SK-N-SH treated with all-trans-retinoic acid at 6 μM for 48 hours (cell line): ENCODE measurements around the gene SEL1L2.

Source experiments
- ATAC-seq: fragments of 200-7000 bp; cut with Tn5 transposase; 3 replicates; pipeline ENCODE4 v1.9.1; 2020; ENCODE audit warnings: mild to moderate bottlenecking, moderate library complexity
- BACH2 ChIP-seq: fragments of 250-450 bp; sonication (Bioruptor Pico); IDR thresholded peaks from 2 replicates; pipeline ENCODE4 v1.9.0; 2021; ENCODE audit warnings: mild to moderate bottlenecking, borderline replicate concordance
- CSDC2 ChIP-seq: fragments of 250-450 bp; sonication (Bioruptor Pico); IDR thresholded peaks from 2 replicates; pipeline ENCODE4 v1.5.0; 2020; ENCODE audit warnings: mild to moderate bottlenecking, moderate library complexity
- ESRRG ChIP-seq: fragments of 250-450 bp; sonication (Bioruptor Pico); IDR thresholded peaks from 2 replicates; pipeline ENCODE4 v1.6.1; 2021; ENCODE audit warnings: mild to moderate bottlenecking
- GLIS3 ChIP-seq: fragments of 250-450 bp; sonication (Bioruptor Pico); IDR thresholded peaks from 2 replicates; pipeline ENCODE4 v1.5.0; 2020; ENCODE audit warnings: mild to moderate bottlenecking, moderate library complexity
- OSR1 ChIP-seq: fragments of 250-450 bp; sonication (Bioruptor Pico); IDR thresholded peaks from 2 replicates; pipeline ENCODE4 v1.8.0; 2022; ENCODE audit warnings: moderate library complexity, mild to moderate bottlenecking, inconsistent platforms
- PPARA ChIP-seq: fragments of 250-450 bp; sonication (Bioruptor Pico); IDR thresholded peaks from 2 replicates; pipeline ENCODE4 v1.5.0; 2020; ENCODE audit warnings: mild to moderate bottlenecking, borderline replicate concordance
- RARB ChIP-seq: fragments of 250-450 bp; sonication (Bioruptor Pico); IDR thresholded peaks from 2 replicates; pipeline ENCODE4 v1.8.0; 2021; ENCODE audit warnings: mild to moderate bottlenecking, moderate library complexity
- SNAI2 ChIP-seq: fragments of 250-450 bp; sonication (Bioruptor Pico); IDR thresholded peaks from 2 replicates; pipeline ENCODE4 v1.5.0; 2020; ENCODE audit warnings: mild to moderate bottlenecking, moderate library complexity
- TCF4 ChIP-seq: fragments of 250-450 bp; sonication (Bioruptor Pico); IDR thresholded peaks from 2 replicates; pipeline ENCODE4 v1.8.0; 2021; ENCODE audit warnings: mild to moderate bottlenecking, moderate library complexity, borderline replicate concordance
- TOX ChIP-seq: fragments of 250-450 bp; sonication (Bioruptor Pico); IDR thresholded peaks from 2 replicates; pipeline ENCODE4 v1.8.0; 2021; ENCODE audit warnings: mild to moderate bottlenecking, moderate library complexity, borderline replicate concordance
- ZFP3 ChIP-seq: fragments of 250-450 bp; sonication (Bioruptor Pico); IDR thresholded peaks from 2 replicates; pipeline ENCODE4 v1.5.0; 2020; ENCODE audit warnings: mild to moderate bottlenecking, moderate library complexity
- ZFP30 ChIP-seq: fragments of 450-650 bp; formaldehyde crosslinking; IDR thresholded peaks from 2 replicates; pipeline ENCODE4 v1.5.0; 2022; ENCODE audit warnings: mild to moderate bottlenecking, moderate library complexity
- ZNF565 ChIP-seq: fragments of 450-650 bp; formaldehyde crosslinking; conservative IDR thresholded peaks from 2 replicates; pipeline ENCODE4 v1.5.0; 2020; ENCODE audit warnings: low read depth, mild to moderate bottlenecking, moderate library complexity
- ZNF70 ChIP-seq: fragments of 450-650 bp; formaldehyde crosslinking; IDR thresholded peaks from 2 replicates; pipeline ENCODE4 v1.5.0; 2020; ENCODE audit warnings: mild to moderate bottlenecking, moderate library complexity
- ZNF8 ChIP-seq: fragments of 450-650 bp; formaldehyde crosslinking; IDR thresholded peaks from 2 replicates; pipeline ENCODE4 v1.5.0; 2020; ENCODE audit warnings: mild to moderate bottlenecking, moderate library complexity
- TF ChIP-seq, protein P1 (sequence below): fragments of 250-450 bp; sonication (Bioruptor Pico); IDR thresholded peaks from 2 replicates; pipeline ENCODE4 v1.8.0; 2021; ENCODE audit warnings: low read depth, mild to moderate bottlenecking, moderate library complexity, borderline replicate concordance
- TF ChIP-seq, protein P2 (sequence below): fragments of 250-450 bp; sonication (Bioruptor Pico); IDR thresholded peaks from 2 replicates; pipeline ENCODE4 v1.8.0; 2020; ENCODE audit warnings: mild to moderate bottlenecking, moderate library complexity, borderline replicate concordance
- TF ChIP-seq, protein P3 (sequence below): fragments of 250-450 bp; sonication (Bioruptor Pico); IDR thresholded peaks from 2 replicates; pipeline ENCODE4 v1.5.1; 2020; ENCODE audit warnings: low read depth, mild to moderate bottlenecking, moderate library complexity
- TF ChIP-seq, protein P4 (sequence below): fragments of 250-450 bp; sonication (Bioruptor Pico); IDR thresholded peaks from 2 replicates; pipeline ENCODE4 v1.5.1; 2021; ENCODE audit warnings: mild to moderate bottlenecking, moderate library complexity
- TF ChIP-seq, protein P5 (sequence below): fragments of 250-450 bp; sonication (Bioruptor Pico); IDR thresholded peaks from 2 replicates; pipeline ENCODE4 v1.5.0; 2020; ENCODE audit warnings: mild to moderate bottlenecking, moderate library complexity

The SEL1L2 gene

GRCh38 chr20:13984211-13984610, 6.2 kb downstream of the SEL1L2 start:
- no peak; the same call in 2 of the 3 replicates for ATAC-seq
- no peak for TF ChIP-seq ZFP30 (CRISPR knock-in tag)
- no peak for TF ChIP-seq ZNF565 (CRISPR knock-in tag)
- TF ChIP-seq TOX (CRISPR knock-in tag) = no peak
- TF ChIP-seq, protein P1, sequence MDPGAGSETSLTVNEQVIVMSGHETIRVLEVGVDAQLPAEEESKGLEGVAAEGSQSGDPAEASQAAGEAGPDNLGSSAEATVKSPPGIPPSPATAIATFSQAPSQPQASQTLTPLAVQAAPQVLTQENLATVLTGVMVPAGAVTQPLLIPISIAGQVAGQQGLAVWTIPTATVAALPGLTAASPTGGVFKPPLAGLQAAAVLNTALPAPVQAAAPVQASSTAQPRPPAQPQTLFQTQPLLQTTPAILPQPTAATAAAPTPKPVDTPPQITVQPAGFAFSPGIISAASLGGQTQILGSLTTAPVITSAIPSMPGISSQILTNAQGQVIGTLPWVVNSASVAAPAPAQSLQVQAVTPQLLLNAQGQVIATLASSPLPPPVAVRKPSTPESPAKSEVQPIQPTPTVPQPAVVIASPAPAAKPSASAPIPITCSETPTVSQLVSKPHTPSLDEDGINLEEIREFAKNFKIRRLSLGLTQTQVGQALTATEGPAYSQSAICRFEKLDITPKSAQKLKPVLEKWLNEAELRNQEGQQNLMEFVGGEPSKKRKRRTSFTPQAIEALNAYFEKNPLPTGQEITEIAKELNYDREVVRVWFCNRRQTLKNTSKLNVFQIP (CRISPR knock-in tag) = no peak
- TF ChIP-seq ZNF70 = no peak
- TF ChIP-seq, protein P2, sequence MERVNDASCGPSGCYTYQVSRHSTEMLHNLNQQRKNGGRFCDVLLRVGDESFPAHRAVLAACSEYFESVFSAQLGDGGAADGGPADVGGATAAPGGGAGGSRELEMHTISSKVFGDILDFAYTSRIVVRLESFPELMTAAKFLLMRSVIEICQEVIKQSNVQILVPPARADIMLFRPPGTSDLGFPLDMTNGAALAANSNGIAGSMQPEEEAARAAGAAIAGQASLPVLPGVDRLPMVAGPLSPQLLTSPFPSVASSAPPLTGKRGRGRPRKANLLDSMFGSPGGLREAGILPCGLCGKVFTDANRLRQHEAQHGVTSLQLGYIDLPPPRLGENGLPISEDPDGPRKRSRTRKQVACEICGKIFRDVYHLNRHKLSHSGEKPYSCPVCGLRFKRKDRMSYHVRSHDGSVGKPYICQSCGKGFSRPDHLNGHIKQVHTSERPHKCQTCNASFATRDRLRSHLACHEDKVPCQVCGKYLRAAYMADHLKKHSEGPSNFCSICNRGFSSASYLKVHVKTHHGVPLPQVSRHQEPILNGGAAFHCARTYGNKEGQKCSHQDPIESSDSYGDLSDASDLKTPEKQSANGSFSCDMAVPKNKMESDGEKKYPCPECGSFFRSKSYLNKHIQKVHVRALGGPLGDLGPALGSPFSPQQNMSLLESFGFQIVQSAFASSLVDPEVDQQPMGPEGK = no peak
- TF ChIP-seq ESRRG (CRISPR knock-in tag) = no peak
- no peak for TF ChIP-seq RARB
- TF ChIP-seq GLIS3 (CRISPR knock-in tag) = no peak
- TF ChIP-seq SNAI2 (CRISPR knock-in tag) = no peak
- TF ChIP-seq, protein P3, sequence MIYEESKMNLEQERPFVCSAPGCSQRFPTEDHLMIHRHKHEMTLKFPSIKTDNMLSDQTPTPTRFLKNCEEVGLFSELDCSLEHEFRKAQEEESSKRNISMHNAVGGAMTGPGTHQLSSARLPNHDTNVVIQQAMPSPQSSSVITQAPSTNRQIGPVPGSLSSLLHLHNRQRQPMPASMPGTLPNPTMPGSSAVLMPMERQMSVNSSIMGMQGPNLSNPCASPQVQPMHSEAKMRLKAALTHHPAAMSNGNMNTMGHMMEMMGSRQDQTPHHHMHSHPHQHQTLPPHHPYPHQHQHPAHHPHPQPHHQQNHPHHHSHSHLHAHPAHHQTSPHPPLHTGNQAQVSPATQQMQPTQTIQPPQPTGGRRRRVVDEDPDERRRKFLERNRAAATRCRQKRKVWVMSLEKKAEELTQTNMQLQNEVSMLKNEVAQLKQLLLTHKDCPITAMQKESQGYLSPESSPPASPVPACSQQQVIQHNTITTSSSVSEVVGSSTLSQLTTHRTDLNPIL (CRISPR knock-in tag) = no peak
- TF ChIP-seq TCF4 (CRISPR knock-in tag) = no peak
- no peak for TF ChIP-seq OSR1 (CRISPR knock-in tag)
- TF ChIP-seq ZFP3 (CRISPR knock-in tag) = no peak
- TF ChIP-seq CSDC2 (CRISPR knock-in tag) = no peak
- TF ChIP-seq BACH2 = no peak
- TF ChIP-seq, protein P4, sequence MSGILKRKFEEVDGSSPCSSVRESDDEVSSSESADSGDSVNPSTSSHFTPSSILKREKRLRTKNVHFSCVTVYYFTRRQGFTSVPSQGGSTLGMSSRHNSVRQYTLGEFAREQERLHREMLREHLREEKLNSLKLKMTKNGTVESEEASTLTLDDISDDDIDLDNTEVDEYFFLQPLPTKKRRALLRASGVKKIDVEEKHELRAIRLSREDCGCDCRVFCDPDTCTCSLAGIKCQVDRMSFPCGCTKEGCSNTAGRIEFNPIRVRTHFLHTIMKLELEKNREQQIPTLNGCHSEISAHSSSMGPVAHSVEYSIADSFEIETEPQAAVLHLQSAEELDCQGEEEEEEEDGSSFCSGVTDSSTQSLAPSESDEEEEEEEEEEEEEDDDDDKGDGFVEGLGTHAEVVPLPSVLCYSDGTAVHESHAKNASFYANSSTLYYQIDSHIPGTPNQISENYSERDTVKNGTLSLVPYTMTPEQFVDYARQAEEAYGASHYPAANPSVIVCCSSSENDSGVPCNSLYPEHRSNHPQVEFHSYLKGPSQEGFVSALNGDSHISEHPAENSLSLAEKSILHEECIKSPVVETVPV (CRISPR knock-in tag) = no peak

- ATAC-seq = no peak
- TF ChIP-seq OSR1 (CRISPR knock-in tag) (no peak), ZNF8 (no peak)
- TF ChIP-seq, protein P5, sequence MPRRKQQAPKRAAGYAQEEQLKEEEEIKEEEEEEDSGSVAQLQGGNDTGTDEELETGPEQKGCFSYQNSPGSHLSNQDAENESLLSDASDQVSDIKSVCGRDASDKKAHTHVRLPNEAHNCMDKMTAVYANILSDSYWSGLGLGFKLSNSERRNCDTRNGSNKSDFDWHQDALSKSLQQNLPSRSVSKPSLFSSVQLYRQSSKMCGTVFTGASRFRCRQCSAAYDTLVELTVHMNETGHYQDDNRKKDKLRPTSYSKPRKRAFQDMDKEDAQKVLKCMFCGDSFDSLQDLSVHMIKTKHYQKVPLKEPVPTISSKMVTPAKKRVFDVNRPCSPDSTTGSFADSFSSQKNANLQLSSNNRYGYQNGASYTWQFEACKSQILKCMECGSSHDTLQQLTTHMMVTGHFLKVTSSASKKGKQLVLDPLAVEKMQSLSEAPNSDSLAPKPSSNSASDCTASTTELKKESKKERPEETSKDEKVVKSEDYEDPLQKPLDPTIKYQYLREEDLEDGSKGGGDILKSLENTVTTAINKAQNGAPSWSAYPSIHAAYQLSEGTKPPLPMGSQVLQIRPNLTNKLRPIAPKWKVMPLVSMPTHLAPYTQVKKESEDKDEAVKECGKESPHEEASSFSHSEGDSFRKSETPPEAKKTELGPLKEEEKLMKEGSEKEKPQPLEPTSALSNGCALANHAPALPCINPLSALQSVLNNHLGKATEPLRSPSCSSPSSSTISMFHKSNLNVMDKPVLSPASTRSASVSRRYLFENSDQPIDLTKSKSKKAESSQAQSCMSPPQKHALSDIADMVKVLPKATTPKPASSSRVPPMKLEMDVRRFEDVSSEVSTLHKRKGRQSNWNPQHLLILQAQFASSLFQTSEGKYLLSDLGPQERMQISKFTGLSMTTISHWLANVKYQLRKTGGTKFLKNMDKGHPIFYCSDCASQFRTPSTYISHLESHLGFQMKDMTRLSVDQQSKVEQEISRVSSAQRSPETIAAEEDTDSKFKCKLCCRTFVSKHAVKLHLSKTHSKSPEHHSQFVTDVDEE (CRISPR knock-in tag) = no peak
Measured at GRCh38 chr20:13960525-13960924, 29.9 kb downstream of the SEL1L2 start.

DNA sequence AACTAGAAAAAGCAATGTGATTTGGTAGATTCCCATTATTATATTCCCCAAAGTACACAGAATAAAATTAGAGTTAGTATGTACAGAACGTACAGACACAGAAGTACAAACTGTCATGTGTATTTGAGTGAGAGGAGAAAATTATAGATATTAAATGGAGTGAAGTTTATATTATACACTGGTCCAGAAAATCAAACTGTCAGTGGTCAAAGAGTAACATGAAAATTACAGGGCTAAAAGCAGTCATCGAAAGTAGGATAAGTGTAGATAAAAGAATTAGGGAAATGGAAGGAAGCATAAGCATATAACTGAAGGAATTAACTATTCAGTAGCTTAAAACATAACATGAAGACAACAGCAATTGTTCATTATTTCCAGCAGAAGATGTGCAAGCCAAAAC, 30.3 kb downstream of the SEL1L2 start:
- TF ChIP-seq BACH2 = no peak
- no peak for TF ChIP-seq TCF4 (CRISPR knock-in tag)
- no peak for TF ChIP-seq ZFP30 (CRISPR knock-in tag)
- no peak for TF ChIP-seq PPARA (CRISPR knock-in tag)
- TF ChIP-seq, protein P1 (CRISPR knock-in tag) = no peak
- no peak for TF ChIP-seq GLIS3 (CRISPR knock-in tag)
- TF ChIP-seq, protein P4 (CRISPR knock-in tag) = no peak
- no peak for TF ChIP-seq ZNF8
- TF ChIP-seq, protein P2 = no peak
- no peak for TF ChIP-seq ESRRG (CRISPR knock-in tag)
- no peak for ATAC-seq
